AML-193 (cell line): ENCODE results near the gene CDKN1A.

Experiments
- DNase-seq, 2 experiments: peaks; one replicate each; lab custom pipeline; 2025; lab: John Stamatoyannopoulos, UW

The CDKN1A gene

GRCh38 chr6:36655085-36655724, 23.3 kb upstream of the CDKN1A start:
- no peak for DNase-seq

GRCh38 chr6:36656441-36656840, 22.1 kb upstream of the CDKN1A start:
- DNase-seq = no peak

DNA sequence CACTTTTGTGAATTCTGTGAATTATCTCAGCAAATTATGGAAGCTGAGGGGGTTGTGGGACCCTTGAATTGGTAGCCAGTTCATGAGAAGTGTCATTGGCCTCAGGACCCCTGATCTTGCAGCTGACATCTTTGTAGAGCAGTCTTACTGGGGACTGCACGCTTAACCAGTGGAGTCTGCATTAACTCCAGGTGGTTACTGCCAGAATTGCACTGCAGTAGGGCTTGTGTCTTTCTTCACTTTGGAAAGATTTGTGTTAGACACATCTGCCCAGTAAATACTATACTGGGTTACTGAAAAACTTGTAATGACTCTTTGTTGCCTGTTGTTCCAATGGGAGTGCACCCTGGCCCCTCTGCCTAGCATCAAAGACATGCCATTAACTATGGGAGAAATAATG, 21.2 kb upstream of the CDKN1A start:
- DNase-seq = no peak

- DNase-seq = no peak
These were observed 20.5 kb upstream of the CDKN1A start for GRCh38 chr6:36657942-36658544.

DNA sequence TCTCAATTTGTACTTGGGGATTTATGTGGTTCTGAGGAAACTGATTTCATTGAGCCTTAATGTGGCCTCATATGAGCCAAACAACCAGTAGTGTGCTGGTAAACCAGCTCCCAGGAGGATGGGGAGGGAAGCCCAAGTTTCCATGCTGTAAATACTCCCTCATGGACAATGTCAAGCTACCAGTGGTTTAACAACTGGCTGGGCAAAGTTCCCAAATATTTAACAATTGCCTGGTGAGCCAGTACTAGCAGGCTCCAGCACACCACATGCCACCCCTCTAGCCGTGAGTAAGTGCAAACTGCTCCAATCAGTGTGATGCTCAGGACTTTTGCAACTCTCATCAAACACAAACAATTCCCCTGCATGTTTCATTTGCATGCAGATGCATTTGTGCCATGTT, 19.2 kb upstream of the CDKN1A start:
- no peak for DNase-seq

- no peak for DNase-seq
These were observed 17.6 kb upstream of the CDKN1A start for GRCh38 chr6:36660771-36661471.

DNA sequence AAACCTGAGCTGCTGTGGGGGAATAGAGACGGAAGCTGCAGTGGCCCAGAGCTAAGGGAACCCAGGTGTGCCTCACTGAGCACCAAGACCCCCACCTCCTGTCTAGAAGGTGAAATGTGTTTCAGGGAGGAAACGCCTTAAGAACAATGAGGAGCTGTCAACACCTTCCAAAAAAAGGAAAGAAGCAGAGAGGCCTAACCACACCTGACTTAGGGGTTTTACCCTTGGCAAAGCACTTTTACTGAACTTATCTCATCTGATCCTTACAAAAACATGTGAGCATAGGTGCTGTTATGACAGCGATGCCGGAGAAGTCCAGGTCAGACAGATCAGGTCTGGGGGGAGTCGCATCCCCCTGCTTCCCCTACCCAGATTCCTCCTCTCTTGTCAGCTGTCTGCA, 16.1 kb upstream of the CDKN1A start:
- no peak for DNase-seq

GRCh38 chr6:36662827-36663256, 15.7 kb upstream of the CDKN1A start:
- no peak for DNase-seq

- peak in 1 of 2 experiments; percentile 10 for DNase-seq
These were observed 14.7 kb upstream of the CDKN1A start for GRCh38 chr6:36663504-36664446.

- no peak for DNase-seq
These were observed 13.3 kb upstream of the CDKN1A start for GRCh38 chr6:36665180-36665579.

GRCh38 chr6:36666287-36666686, 12.2 kb upstream of the CDKN1A start:
- DNase-seq = no peak

DNA sequence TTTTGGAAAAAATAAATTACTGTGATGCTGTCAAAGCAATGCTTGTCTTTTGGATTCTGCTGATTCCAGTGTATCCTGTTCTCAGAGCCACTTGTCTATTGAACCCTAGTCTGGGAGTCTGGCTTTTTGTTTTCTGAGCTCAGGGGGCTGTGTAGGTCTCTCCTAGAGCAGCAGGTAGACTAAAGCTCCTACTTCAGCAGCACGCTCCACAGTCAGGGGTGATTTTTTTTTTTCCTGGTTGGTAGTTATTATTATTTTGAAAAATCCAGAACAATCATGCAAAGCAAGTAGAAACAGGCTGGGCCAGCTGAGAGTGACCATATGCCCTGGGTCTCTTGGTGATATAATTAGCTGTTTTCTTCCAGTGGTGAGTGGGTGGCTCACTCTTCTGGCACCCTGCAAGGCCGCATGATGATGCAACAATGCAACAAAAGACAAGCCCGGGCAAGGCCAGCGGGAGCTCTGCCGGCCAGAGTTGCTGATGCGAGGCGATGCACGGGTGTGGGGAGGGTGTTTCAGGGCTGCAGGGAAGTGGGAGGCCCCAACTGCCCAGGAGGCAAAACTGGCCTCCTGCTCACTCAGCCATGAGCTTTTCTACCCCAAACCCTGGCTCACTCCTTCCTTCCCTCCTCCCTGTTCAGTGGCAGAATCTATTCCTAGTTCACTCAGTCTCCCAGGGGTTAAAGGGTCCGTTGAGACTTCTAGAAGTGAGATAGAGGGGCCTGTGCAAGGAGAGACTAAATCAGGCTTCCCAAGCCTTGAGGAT, 11.5 kb upstream of the CDKN1A start:
- DNase-seq = peak; percentile 90 to 94

GRCh38 chr6:36668591-36668990, 9.9 kb upstream of the CDKN1A start:
- DNase-seq = no peak

DNA sequence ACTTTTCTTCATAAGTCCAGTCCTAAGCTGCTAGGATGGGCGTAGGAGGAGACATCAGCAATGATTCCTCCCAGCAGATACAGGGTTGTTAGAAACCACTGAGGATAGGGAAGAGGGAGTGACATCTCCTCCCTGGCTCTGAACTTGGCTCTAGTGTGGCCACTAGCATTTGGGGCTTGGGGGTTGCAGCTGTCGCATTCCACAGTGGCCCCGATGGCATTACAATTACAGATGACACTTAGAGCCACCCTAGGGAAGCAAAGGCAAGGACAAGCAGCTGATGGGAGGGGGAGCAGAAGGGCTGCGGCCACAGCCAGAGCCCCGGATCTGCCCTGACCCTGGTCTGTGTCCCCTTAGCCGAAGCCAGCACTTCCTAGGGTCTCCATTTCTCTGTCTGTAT, 9.5 kb upstream of the CDKN1A start:
- no peak for DNase-seq

DNA sequence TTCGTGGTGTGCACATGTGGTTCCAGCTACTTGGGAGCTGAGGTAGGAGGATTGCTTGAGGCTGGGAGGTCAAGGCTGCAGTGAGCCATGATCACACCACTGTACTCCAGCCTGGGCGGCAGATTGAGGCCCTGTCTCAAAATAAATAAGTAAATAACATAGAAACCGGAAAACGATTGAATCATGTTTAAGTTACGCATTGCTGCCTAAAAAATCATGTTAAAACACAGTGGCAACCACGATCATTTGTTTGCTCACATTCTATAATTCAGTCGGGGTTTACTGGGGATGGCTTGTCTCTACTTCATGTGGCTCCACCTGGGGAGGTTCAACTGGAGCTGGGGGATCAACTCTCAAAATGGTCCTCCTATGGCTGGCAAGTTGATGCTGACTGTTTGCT, 8.2 kb upstream of the CDKN1A start:
- DNase-seq = no peak

GRCh38 chr6:36671687-36672375, 6.7 kb upstream of the CDKN1A start:
- peak; percentile 83 to 88 for DNase-seq

DNA sequence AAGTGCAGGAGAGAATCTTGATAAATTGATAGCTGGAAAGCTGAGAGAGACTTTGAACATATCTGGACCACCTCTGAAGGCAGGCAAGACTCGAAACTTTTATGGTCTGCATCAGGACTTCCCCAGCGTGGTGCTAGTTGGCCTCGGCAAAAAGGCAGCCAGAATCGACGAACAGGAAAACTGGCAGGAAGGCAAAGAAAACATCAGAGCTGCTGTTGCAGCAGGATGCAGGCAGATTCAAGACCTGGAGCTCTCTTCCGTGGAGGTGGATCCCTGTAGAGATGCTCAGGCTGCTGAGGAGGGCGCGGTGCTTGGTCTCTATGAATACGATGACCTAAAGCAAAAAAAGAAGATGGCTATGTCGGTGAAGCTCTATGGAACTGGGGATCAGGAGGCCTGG, 4.6 kb upstream of the CDKN1A start:
- DNase-seq = no peak

DNA sequence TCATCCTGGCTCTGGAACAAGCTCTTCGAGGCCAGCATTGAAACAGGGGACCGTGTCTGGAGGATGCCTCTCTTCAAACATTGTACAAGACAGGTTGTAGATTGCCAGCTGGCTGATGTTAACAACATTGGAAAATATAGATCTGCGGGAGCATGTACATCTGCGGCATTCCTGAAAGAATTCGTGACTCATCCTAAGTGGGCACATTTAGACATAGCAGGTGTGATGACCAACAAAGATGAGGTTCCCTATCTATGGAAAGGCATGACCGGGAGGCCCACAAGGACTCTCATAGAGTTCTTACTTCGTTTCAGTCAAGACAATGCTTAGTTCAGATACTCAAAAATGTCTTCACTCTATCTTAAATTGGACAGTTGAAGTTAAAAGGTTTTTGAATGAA, 3.6 kb upstream of the CDKN1A start:
- DNase-seq = no peak

DNA sequence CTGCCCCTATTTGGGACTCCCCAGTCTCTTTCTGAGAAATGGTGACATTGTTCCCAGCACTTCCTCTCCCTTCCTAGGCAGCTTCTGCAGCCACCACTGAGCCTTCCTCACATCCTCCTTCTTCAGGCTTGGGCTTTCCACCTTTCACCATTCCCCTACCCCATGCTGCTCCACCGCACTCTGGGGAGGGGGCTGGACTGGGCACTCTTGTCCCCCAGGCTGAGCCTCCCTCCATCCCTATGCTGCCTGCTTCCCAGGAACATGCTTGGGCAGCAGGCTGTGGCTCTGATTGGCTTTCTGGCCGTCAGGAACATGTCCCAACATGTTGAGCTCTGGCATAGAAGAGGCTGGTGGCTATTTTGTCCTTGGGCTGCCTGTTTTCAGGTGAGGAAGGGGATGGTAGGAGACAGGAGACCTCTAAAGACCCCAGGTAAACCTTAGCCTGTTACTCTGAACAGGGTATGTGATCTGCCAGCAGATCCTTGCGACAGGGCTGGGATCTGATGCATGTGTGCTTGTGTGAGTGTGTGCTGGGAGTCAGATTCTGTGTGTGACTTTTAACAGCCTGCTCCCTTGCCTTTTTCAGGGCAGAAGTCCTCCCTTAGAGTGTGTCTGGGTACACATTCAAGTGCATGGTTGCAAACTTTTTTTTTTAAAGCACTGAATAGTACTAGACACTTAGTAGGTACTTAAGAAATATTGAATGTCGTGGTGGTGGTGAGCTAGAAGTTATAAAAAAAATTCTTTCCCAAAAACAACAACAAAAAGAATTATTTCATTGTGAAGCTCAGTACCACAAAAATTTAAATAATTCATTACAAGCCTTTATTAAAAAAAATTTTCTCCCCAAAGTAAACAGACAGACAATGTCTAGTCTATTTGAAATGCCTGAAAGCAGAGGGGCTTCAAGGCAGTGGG, 2.1 kb upstream of the CDKN1A start:
- peak in 1 of 2 experiments; percentile 14 for DNase-seq
